Measurements from ENCODE around the gene SLAMF9. TPM values are rescaled to one million over a fixed set of nuclear protein-coding genes. Genes with fewer than 3 reads are reported as not detected.

Gene SLAMF9
- total RNA-seq, 1 experiment from 2014 or later, result not detected

- Mint-ChIP-seq H3K4me3 (peak overlapping the region; percentile 5 to 29; a peak in 3 of 5 replicates), H3K27me3 (ENCODE audit: low read depth) (no peaks in the 10 kb centered on the region), H3K4me1 (peaks cover 68 to 69% of the 10 kb centered on the region in 2 experiments), H3K27ac (peak overlapping the region; percentile 11 to 50 (median 22); a peak in 5 of 7 replicates), H3K36me3 (ENCODE audit: insufficient read depth in 1 of 3, low read depth in 3 of 3) (peaks cover 0 to 14% (median 11%) of the 10 kb centered on the region in 3 experiments; a peak in 5 of 7 replicates), H3K9me3 (no peaks in the 10 kb centered on the region; a peak in 1 of 5 replicates)
- Histone ChIP-seq H2AK5ac (ENCODE audit: insufficient read length, low read length) (no peak overlapping the region), H3K56ac (ENCODE audit: insufficient read length, low read depth, low read length) (no peak overlapping the region), H2BK5ac (ENCODE audit: insufficient read length, low read length) (no peak overlapping the region), H3K27me3 (ENCODE audit: insufficient read depth, low read length) (no peaks in the 10 kb centered on the region), H3K4me1 (ENCODE audit: insufficient read depth, low read length) (peaks cover 32% of the 10 kb centered on the region; the same call in 1 of the 2 replicates), H4K5ac (ENCODE audit: insufficient read length, low read depth, low read length) (no peak overlapping the region), H3K23me2 (ENCODE audit: insufficient read length, low read depth, low read length, poor library complexity, severe bottlenecking) (no peaks in the 10 kb centered on the region), H3K9ac (ENCODE audit: extremely low read depth, insufficient read length, low read length) (no peak overlapping the region), H3K18ac (ENCODE audit: insufficient read length, low read depth, low read length) (peak overlapping the region; percentile 78), H3K79me1 (ENCODE audit: insufficient read depth, low read depth, low read length, poor library complexity, severe bottlenecking) (no peaks in the 10 kb centered on the region), H3K4ac (ENCODE audit: low read depth, low read length) (no peak overlapping the region; the same call in 1 of the 2 replicates), H3K14ac (ENCODE audit: insufficient read depth, low read length) (no peak overlapping the region; the same call in 1 of the 2 replicates), H3K4me2 (ENCODE audit: insufficient read depth, insufficient read length, low read length) (peak overlapping the region; percentile 27), H2AFZ (ENCODE audit: low read length) (no peak overlapping the region), H4K91ac (ENCODE audit: insufficient read length, low read depth, low read length) (no peak overlapping the region), H3K79me2 (ENCODE audit: insufficient read depth, low read length) (no peaks in the 10 kb centered on the region), H2BK12ac (ENCODE audit: insufficient read length, low read depth, low read length) (no peak overlapping the region), H4K20me1 (ENCODE audit: control insufficient read depth, insufficient read depth, insufficient read length) (no peaks in the 10 kb centered on the region), H3K23ac (ENCODE audit: insufficient read length, low read depth, low read length) (no peak overlapping the region), H3T11ph (ENCODE audit: low read length) (no peak overlapping the region), H2BK120ac (ENCODE audit: low read depth, low read length, poor library complexity, severe bottlenecking) (no peak overlapping the region), H3K27ac (ENCODE audit: insufficient read length, low read depth, low read length) (no peak overlapping the region), H3K9me3 (ENCODE audit: control insufficient read depth, low read depth, low read length) (no peaks in the 10 kb centered on the region), H2BK15ac (ENCODE audit: low read depth, low read length) (no peak overlapping the region), H4K8ac (replicated peaks; ENCODE audit: insufficient read length, low read depth, low read length) (no peak overlapping the region), H2BK20ac (ENCODE audit: low read depth, low read length, poor library complexity, severe bottlenecking) (no peak overlapping the region)
- WGBS (ENCODE audit: extremely low coverage, insufficient read length, low lambda C conversion rate), result no CpG with 5 or more reads among the region's 5 CpGs
- no peak for TF ChIP-seq CTCF (conservative IDR thresholded peaks at IDR 0.05)
- DNase-seq, result peak; percentile 85
Measured at GRCh38 chr1:159913451-159914192, 40.4 kb downstream of the SLAMF9 start.

Data from H9 (cell line).